Cerebellar cortex (tissue), 1 donor: ENCODE data around the gene HSP90AA1.

Experiments
- DNase-seq: peaks from one replicate; pipeline ENCODE4 v3.0.0-alpha.2; 2015; ENCODE audit warnings: low spot score

HSP90AA1 gene

GRCh38 chr14:102040153-102040552, 46.7 kb downstream of the HSP90AA1 start:
- DNase-seq, result no peak

- no peak for DNase-seq
These were observed 47.7 kb downstream of the HSP90AA1 start for GRCh38 chr14:102039157-102039556.

GRCh38 chr14:102037686-102038085, 49.2 kb downstream of the HSP90AA1 start:
- no peak for DNase-seq

- DNase-seq, result no peak
These were observed 50.9 kb downstream of the HSP90AA1 start for GRCh38 chr14:102035914-102036313.

GRCh38 chr14:102034301-102034700, 52.5 kb downstream of the HSP90AA1 start:
- no peak for DNase-seq

- no peak for DNase-seq
These were observed 53.6 kb downstream of the HSP90AA1 start for GRCh38 chr14:102033241-102033640.
